Aorta (tissue), 5 donors: Measurements from ENCODE around the gene PIP5K1C. TPM values are rescaled to one million over a fixed set of nuclear protein-coding genes. Genes with fewer than 3 reads are reported as not detected.

ENCODE experiments used
- ATAC-seq: fragments of 200-7000 bp; cut with Tn5 transposase; one replicate; pipeline ENCODE4 v1.9.1; 2022; ENCODE audit warnings: moderate library complexity; ENCODE audit not compliant: low FRiP score
- DNase-seq, 2 donors: peaks; one replicate each; pipeline ENCODE4 v3.0.0-alpha.2; 2020
- H3K27ac ChIP-seq, 2 donors: one replicate each; pipeline ENCODE4 v1.5.1; 2013; ENCODE audit warnings: low read length in 2 of 2, mild to moderate bottlenecking in 2 of 2, moderate library complexity in 2 of 2, control low read depth in 1 of 2, inconsistent platforms in 1 of 2, low read depth in 1 of 2
- H3K27me3 ChIP-seq, 2 donors: one replicate each; pipeline ENCODE4 v1.6.1; 2013; ENCODE audit warnings: control low read depth in 1 of 2, low read length in 1 of 2, mild to moderate bottlenecking in 1 of 2, moderate library complexity in 1 of 2; ENCODE audit not compliant: insufficient read depth in 2 of 2, control insufficient read depth in 1 of 2
- H3K36me3 ChIP-seq, 2 donors: one replicate each; pipeline ENCODE4 v1.6.1; 2013; ENCODE audit warnings: control low read depth in 1 of 2, low read length in 1 of 2, mild to moderate bottlenecking in 1 of 2; ENCODE audit not compliant: insufficient read depth in 2 of 2, control insufficient read depth in 1 of 2
- H3K4me1 ChIP-seq, 2 donors: one replicate each; pipeline ENCODE4 v1.6.1; 2013; ENCODE audit warnings: low read length in 2 of 2, control low read depth in 1 of 2, mild to moderate bottlenecking in 1 of 2, moderate library complexity in 1 of 2; ENCODE audit not compliant: insufficient read depth in 2 of 2, control insufficient read depth in 1 of 2
- H3K4me3 ChIP-seq, 2 donors: one replicate each; pipeline ENCODE4 v1.5.1; 2013; ENCODE audit warnings: low read length in 2 of 2, control low read depth in 1 of 2, mild to moderate bottlenecking in 1 of 2
- H3K9me3 ChIP-seq: one replicate; pipeline ENCODE4 v1.6.1; 2013; ENCODE audit warnings: mild to moderate bottlenecking, low read length; ENCODE audit not compliant: control insufficient read depth
- WGBS, 2 donors: extraction: QIAGEN DNeasy Blood & Tissue Kit; methylation state at CpG; one replicate each; pipeline ENCODE4 v1.1.7; 2013; 5-methylcytosine and 5-hydroxymethylcytosine counted together
- intact Hi-C, 2 donors: fragments of 100-400 bp; cut with DNase I; formaldehyde crosslinking; loops; one replicate each; pipeline versions ENCODE4 v1.14.2 to v1.15.0; 2022
- polyA plus RNA-seq, 2 donors: library from polyadenylated mRNA; stranded (reverse); fragments of 200-250 nt; gene quantifications; one replicate each; pipeline ENCODE4 v1.2.3, GENCODE V29; 2013
- total RNA-seq, 2 donors: library from RNA; stranded (reverse); fragmentation: NEBNext Ultra II Directional; extraction: Animal tissue kit (Norgen Biotek cat#: 25700); gene quantifications; one replicate each; pipeline ENCODE4 v1.2.1, GENCODE V29; 2021
- donor health status: healthy with polysubstance abuse.
- donor health status: Bipolar disorder and iron deficiency.
- donor health status: DM: no; HTN: no; CAD: no.
- donor health status: DM: no; HTN: no; CAD: no.
- donor health status: DM: yes; HTN: yes; CAD: no.

Gene PIP5K1C
- total and polyA plus RNA-seq, 4 donors, result 25.2 to 83.3 (median 52.8) TPM

DNA sequence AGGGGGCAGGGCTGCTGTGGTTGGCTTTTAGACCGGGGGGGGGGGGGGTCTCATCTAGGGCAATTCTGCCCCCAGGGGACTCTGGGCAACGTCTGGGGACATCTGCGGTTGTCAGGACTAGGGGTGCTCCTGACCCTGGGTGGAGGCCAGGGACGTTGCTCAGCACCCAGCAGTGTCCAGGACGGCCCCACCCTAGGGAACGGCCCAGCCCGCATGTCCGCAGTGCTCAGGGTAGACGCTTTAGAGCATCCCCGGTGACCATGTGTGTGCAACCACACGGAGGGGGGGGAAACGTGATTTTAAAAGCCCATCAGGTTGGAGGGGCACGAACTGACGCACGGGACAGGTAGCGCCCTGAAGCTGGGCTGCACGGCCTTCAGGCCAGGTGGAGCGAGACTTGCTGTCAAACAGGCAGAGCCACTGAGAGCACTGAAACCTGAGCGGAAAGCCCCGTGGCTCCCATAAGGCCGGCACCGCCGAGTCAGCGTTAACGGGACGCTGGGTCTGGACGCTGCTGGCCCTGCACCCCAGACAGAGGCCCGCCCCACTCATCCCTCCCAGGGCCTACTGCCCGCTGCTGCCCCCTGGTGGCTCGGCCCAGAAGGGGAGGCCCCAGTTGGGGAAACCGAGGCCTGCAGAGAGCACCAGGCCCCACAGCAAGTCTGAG lies 82.0 kb downstream of the PIP5K1C start:
- no peaks in the 10 kb centered on the region for H3K27me3 ChIP-seq
- no peak overlapping the region for H3K4me3 ChIP-seq
- H3K9me3 ChIP-seq, result no peaks in the 10 kb centered on the region
- WGBS, 2 donors, result 41 to 45% methylated on average over 29 to 31 of the region's 31 CpGs
- no peak overlapping the region for H3K27ac ChIP-seq
- no peaks in the 10 kb centered on the region for H3K36me3 ChIP-seq
- intact Hi-C loops, result loop anchor here (2.0 to 10.0 kb wide), 3 partner anchors 31 to 313 kb away; no protein-coding TSS in a partner anchor
- DNase-seq, result peak; percentile 86 to 95
- peak; percentile 88 for ATAC-seq
- no peaks in the 10 kb centered on the region for H3K4me1 ChIP-seq

DNA sequence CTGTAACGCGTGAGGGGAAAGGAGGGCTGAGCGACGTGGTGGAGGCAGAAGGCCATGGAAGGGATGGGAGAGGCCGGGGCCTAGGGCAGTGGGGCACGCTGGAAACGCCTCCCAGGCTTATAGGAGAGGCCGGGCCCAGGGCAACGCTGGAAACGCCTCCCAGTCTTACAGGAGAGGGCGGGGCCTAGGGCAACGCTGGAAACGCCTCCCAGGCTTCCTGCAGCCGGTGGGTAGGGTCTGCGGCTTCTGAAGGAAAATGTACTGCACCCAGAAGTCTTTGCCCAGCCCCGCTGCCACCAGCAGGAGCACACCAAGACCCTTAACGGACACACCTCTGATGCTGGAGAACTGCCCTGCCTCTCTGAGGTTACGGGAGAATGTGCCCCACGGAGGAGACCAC lies 82.8 kb downstream of the PIP5K1C start:
- Histone ChIP-seq H3K4me1 (no peaks in the 10 kb centered on the region), H3K9me3 (no peaks in the 10 kb centered on the region), H3K4me3 (no peak overlapping the region), H3K36me3 (no peaks in the 10 kb centered on the region), H3K27ac (no peak overlapping the region), H3K27me3 (no peaks in the 10 kb centered on the region)
- intact Hi-C loops, result loop anchor here in 1 of 2 donors (10.0 kb wide), 1 partner anchor 313 kb away; no protein-coding TSS in a partner anchor
- ATAC-seq, result no peak
- 81 to 82% methylated on average over 19 of the region's 19 CpGs for WGBS, 2 donors
- peak in 1 of 2 donors; percentile 46 for DNase-seq

DNA sequence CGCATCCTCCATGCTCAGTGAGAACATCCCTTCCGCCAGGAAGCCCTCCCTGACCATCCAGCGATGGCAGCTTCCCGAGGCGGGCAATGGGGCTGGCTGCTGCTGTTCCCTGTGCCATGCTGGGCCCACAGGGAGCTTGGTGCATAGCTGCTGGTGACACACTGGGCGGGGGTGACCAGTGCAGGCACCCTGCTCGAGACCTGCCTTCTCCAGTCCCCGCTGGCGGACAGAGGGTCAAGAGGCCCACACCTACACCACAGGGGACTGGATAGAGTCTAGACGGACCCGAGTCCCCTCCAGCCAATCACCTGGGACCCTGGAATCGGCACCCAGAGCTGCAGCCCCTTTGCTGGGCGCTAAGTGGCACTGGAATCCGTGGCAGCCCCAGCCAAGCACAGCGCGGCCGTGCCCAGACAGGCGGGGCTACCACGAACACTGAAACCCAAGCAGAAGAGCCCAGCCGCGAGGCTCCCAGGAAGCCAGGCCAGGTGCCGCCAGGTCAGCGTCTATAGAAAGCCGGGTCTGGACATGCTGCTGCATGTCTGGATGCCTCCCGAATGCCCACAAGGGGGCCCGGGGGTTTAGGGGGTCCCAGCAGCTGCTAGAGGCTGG lies 84.6 kb downstream of the PIP5K1C start:
- Histone ChIP-seq H3K4me1 (no peaks in the 10 kb centered on the region), H3K36me3 (no peaks in the 10 kb centered on the region)
- ATAC-seq, result no peak

DNA sequence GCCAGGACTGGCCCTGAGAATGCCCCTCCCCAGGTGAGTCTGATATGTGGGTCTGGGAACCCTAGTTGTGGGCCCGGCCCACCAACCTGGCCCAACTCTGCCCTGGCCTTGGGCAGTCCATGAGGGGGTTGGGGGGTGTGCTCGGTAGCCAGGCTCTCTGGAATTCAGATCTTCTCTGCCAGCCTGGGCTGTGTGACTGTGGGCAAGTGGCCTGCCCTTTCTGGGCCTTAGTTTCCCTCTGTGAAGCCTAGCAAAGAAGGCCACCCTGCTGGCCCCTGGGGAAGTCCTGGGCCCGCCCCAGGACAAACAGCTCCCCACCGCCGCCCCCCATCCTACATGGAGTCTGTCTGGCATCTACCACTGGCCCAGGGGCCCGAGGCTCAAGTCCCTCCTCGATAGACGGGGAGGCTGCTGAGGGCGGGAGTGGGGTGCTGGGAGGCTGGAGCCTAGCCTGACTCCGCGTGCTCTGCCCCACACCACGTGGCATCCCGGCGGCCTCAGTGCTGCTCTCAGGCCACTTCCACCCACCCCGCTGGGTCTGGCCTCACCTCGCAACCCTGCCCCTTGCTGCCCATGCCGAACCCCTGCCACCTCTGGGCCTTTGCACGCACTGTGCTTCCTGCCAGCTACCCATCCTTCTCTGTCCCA lies 85.3 kb downstream of the PIP5K1C start:
- intact Hi-C loops, result loop anchor here in 1 of 2 donors (10.0 kb wide), 1 partner anchor 310 kb away; no protein-coding TSS in a partner anchor
- H3K4me3 ChIP-seq, result no peak overlapping the region
- H3K27ac ChIP-seq, result no peak overlapping the region
- no peaks in the 10 kb centered on the region for H3K27me3 ChIP-seq
- no peaks in the 10 kb centered on the region for H3K36me3 ChIP-seq
- 87 to 91% methylated on average over 17 to 18 of the region's 18 CpGs for WGBS, 2 donors
- peak in 1 of 2 donors; percentile 60 for DNase-seq
- no peak for ATAC-seq
- H3K4me1 ChIP-seq, result no peaks in the 10 kb centered on the region
- no peaks in the 10 kb centered on the region for H3K9me3 ChIP-seq

More for the DNA sequence above, 84.6 kb downstream of the PIP5K1C start:
- intact Hi-C loops, result loop anchor here in 1 of 2 donors (10.0 kb wide), 1 partner anchor 311 kb away; no protein-coding TSS in a partner anchor
- H3K4me3 ChIP-seq, result no peak overlapping the region
- peak; percentile 45 to 48 for DNase-seq
- no peak overlapping the region for H3K27ac ChIP-seq
- 84 to 90% methylated on average over 26 of the region's 26 CpGs for WGBS, 2 donors
- H3K27me3 ChIP-seq, result no peaks in the 10 kb centered on the region
- no peaks in the 10 kb centered on the region for H3K9me3 ChIP-seq

DNA sequence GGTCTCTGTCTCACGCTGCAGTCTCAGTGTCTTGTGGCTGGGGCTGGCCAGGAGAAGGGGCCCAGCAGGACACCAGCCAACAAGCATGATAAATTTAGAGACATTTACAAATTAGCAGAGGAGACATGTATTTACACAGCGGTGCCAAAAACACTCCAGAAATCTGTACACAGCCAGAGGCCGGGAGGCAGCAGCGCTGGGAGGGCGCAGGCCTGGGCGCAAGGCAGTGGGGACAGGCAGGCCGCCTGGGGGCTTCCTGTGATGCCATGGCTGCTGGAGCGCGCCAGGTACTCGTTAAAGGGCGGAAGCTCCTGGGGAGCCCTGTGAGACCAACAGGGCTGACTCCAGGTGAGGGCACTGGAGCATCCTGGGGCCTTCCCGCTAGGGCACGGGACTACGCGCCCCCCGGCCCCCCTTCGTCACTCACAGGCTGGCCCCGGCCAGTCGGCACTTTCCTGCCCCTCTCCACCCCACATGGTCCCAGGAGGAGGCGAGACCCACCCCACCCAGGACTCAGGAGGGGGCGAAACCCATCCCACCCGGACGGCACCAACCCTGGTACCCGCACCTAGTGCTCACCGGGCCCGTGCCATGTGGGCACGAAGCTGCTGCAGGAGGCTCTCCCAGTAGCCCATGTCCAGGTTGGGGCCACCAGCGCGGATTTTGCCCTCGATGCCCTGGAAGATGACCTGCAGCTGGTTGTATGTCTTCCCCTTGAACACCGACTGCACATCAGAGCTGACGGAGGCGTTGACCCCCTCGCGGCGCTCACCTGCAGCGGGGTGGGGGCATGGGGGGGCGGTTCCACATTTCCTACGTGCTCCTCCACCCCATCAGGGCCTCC lies 86.2 kb downstream of the PIP5K1C start:
- intact Hi-C loops, result loop anchor here in 1 of 2 donors (10.0 kb wide), 1 partner anchor 309 kb away; no protein-coding TSS in a partner anchor

DNA sequence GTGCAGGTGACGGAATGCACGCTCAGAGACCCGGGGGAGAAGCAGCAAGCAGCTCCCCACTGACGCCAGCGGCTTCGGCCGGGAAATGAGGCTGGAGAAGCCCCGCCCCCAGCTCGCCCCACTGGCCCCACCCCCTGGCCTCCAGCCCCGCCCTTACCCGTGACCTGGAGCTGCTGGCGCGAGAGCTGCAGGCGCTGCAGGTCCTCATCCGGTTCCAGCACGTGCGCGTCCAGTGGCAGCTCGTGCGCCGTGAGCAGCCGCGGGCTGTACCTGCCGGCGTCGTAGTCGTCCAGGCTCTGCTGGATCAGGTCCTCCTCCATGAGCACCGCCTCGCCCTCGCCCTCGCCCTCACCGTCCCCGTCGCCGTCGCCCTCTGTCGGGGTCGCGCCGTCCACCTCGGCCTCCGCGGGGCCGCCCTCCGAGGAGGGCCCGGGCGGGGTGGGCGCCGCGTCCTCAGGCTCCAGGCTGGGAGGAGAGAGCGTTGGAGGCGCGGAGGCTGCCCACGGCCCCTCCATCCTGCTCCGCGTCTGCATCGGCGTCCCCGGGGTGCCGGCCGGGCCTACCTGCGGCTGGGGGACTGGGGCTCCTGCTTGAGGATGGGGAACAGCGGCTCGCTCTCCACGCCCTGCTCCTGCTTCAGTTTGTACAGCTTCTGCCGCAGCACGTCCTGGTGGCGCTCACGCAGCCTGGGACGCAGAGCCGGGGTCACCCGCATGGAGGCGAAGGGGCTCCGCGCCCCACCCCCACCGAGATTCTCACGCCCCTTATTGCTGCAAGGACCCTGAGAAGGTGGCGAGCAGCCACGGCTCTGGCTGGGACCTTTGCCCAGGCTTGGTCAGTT lies 87.1 kb downstream of the PIP5K1C start:
- Histone ChIP-seq H3K27me3 (no peaks in the 10 kb centered on the region), H3K27ac (no peak overlapping the region), H3K9me3 (no peaks in the 10 kb centered on the region), H3K36me3 (no peaks in the 10 kb centered on the region), H3K4me3 (no peak overlapping the region), H3K4me1 (no peaks in the 10 kb centered on the region)
- ATAC-seq (no peak), DNase-seq (peak; percentile 52 to 80)
- intact Hi-C loops, result loop anchor here in 1 of 2 donors (10.0 kb wide), 1 partner anchor 308 kb away; no protein-coding TSS in a partner anchor
- WGBS, 2 donors, result 85 to 88% methylated on average over 76 to 79 of the region's 79 CpGs

More for the DNA sequence above, 86.2 kb downstream of the PIP5K1C start:
- ATAC-seq (no peak), DNase-seq (peak in 1 of 2 donors; percentile 42)
- Histone ChIP-seq H3K4me3 (no peak overlapping the region), H3K27me3 (no peaks in the 10 kb centered on the region), H3K4me1 (no peaks in the 10 kb centered on the region), H3K9me3 (no peaks in the 10 kb centered on the region), H3K36me3 (no peaks in the 10 kb centered on the region), H3K27ac (no peak overlapping the region)
- 75 to 83% methylated on average over 33 to 39 of the region's 39 CpGs for WGBS, 2 donors

DNA sequence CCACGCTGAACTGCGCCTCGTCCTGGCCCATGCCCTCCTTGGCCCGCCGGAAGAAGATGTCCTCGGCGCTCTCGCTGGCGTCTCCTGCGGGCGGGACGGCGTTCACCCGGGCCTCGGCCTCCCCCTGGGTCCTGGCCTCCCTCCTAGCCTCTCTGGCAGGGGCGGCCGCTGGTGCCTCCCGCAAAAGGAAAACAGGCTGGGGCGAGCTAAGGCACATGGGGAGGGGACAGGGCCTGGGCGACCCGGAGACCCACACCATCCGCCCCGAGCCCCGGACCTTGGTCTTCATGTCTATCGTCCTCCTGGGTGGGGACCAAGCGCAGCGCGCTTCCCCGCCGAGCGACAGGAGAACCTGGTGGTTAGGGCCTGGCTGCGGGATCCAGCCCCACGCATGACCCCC lies 87.9 kb downstream of the PIP5K1C start:
- H3K36me3 ChIP-seq, result no peaks in the 10 kb centered on the region
- ATAC-seq (no peak), DNase-seq (peak; percentile 41 to 74)
- no peaks in the 10 kb centered on the region for H3K4me1 ChIP-seq
- intact Hi-C loops, result loop anchor here in 1 of 2 donors (10.0 kb wide), 1 partner anchor 308 kb away; no protein-coding TSS in a partner anchor
- no peak overlapping the region for H3K27ac ChIP-seq
- WGBS, 2 donors, result 97 to 98% methylated on average over 33 of the region's 33 CpGs
- no peak overlapping the region for H3K4me3 ChIP-seq
- H3K27me3 ChIP-seq, result no peaks in the 10 kb centered on the region
- H3K9me3 ChIP-seq, result no peaks in the 10 kb centered on the region
